Cortex of kidney (tissue), 1 donor: ENCODE measurements around the gene LPCAT1.
"Not testable (repeated sequence)": the region's sequence is repeated elsewhere in the genome, so short reads cannot be mapped to it uniquely, and the experiment has no call there.

Experiments used
- DNase-seq: peaks from one replicate; lab custom pipeline; 2025; lab: John Stamatoyannopoulos, UW

The LPCAT1 gene

GRCh38 chr5:1428107-1428506, 95.7 kb downstream of the LPCAT1 start:
- DNase-seq: no peak

- DNase-seq: no peak
Observed at GRCh38 chr5:1424716-1425115, 99.0 kb downstream of the LPCAT1 start.

GRCh38 chr5:1423901-1424603, 99.7 kb downstream of the LPCAT1 start:
- DNase-seq: no peak

GRCh38 chr5:1422522-1422921, 101.2 kb downstream of the LPCAT1 start:
- DNase-seq: not testable (repeated sequence)

GRCh38 chr5:1421521-1422341, 102.0 kb downstream of the LPCAT1 start:
- no peak for DNase-seq

GRCh38 chr5:1420211-1421195, 103.3 kb downstream of the LPCAT1 start:
- no peak for DNase-seq

GRCh38 chr5:1419476-1420210, 104.1 kb downstream of the LPCAT1 start:
- DNase-seq: no peak

GRCh38 chr5:1418921-1419280, 104.9 kb downstream of the LPCAT1 start:
- DNase-seq: no peak

GRCh38 chr5:1418238-1418920, 105.4 kb downstream of the LPCAT1 start:
- DNase-seq: no peak

GRCh38 chr5:1417586-1418225, 106.1 kb downstream of the LPCAT1 start:
- no peak for DNase-seq

- no peak for DNase-seq
Observed at GRCh38 chr5:1416856-1417469, 106.8 kb downstream of the LPCAT1 start.

- DNase-seq: no peak
Observed at GRCh38 chr5:1415626-1416360, 108.0 kb downstream of the LPCAT1 start.

- no peak for DNase-seq
Observed at GRCh38 chr5:1415059-1415425, 108.7 kb downstream of the LPCAT1 start.

- no peak for DNase-seq
Observed at GRCh38 chr5:1414311-1415058, 109.3 kb downstream of the LPCAT1 start.

GRCh38 chr5:1413611-1414241, 110.0 kb downstream of the LPCAT1 start:
- no peak for DNase-seq

- DNase-seq: no peak
Observed at GRCh38 chr5:1413211-1413610, 110.5 kb downstream of the LPCAT1 start.

- no peak for DNase-seq
Observed at GRCh38 chr5:1412621-1413020, 111.1 kb downstream of the LPCAT1 start.

- no peak for DNase-seq
Observed at GRCh38 chr5:1412163-1412562, 111.6 kb downstream of the LPCAT1 start.
